ENCODE measurements around the gene KRTAP10-10. TPM values are rescaled to one million over a fixed set of nuclear protein-coding genes. Genes with fewer than 3 reads are reported as not detected.

The KRTAP10-10 gene
- total RNA-seq, 1 donor from 2014 or later, result not detected

GRCh38 chr21:44650265-44650972 lies 13.3 kb downstream of the KRTAP10-10 start:
- H3K4me3 Mint-ChIP-seq (ENCODE audit: unreplicated experiment), result no peak overlapping the region
- Histone ChIP-seq H3K27ac (ENCODE audit: low read depth, low read length) (no peak overlapping the region), H3K36me3 (ENCODE audit: insufficient read depth, low read length) (no peaks in the 10 kb centered on the region), H4K20me1 (ENCODE audit: insufficient read depth, low read length) (no peaks in the 10 kb centered on the region), H3K27me3 (ENCODE audit: insufficient read depth, low read length) (no peaks in the 10 kb centered on the region), H3K4me3 (ENCODE audit: insufficient read depth, low read depth, low read length) (no peak overlapping the region), H3K79me2 (ENCODE audit: insufficient read depth, low read length) (no peaks in the 10 kb centered on the region), H2AFZ (ENCODE audit: low read depth, low read length) (no peak overlapping the region), H3K4me2 (ENCODE audit: low read length) (no peak overlapping the region), H3K4me1 (ENCODE audit: insufficient read depth, low read length) (no peaks in the 10 kb centered on the region), H3K9ac (ENCODE audit: low read length) (no peak overlapping the region), H3K9me3 (ENCODE audit: insufficient read depth, low read depth, low read length) (peaks cover 6% of the 10 kb centered on the region)
- FAIRE-seq, result no peak
- no peaks in the 10 kb centered on the region for H3K36me3 Mint-ChIP-seq (ENCODE audit: low read depth, unreplicated experiment)
- H3K4me1 Mint-ChIP-seq (ENCODE audit: low read depth, unreplicated experiment), result no peaks in the 10 kb centered on the region
- no peak for TF ChIP-seq EZH2 (IDR thresholded peaks at IDR 0.05; ENCODE audit: insufficient read depth, low read length)
- TF ChIP-seq, protein P1, sequence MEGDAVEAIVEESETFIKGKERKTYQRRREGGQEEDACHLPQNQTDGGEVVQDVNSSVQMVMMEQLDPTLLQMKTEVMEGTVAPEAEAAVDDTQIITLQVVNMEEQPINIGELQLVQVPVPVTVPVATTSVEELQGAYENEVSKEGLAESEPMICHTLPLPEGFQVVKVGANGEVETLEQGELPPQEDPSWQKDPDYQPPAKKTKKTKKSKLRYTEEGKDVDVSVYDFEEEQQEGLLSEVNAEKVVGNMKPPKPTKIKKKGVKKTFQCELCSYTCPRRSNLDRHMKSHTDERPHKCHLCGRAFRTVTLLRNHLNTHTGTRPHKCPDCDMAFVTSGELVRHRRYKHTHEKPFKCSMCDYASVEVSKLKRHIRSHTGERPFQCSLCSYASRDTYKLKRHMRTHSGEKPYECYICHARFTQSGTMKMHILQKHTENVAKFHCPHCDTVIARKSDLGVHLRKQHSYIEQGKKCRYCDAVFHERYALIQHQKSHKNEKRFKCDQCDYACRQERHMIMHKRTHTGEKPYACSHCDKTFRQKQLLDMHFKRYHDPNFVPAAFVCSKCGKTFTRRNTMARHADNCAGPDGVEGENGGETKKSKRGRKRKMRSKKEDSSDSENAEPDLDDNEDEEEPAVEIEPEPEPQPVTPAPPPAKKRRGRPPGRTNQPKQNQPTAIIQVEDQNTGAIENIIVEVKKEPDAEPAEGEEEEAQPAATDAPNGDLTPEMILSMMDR (IDR thresholded peaks at IDR 0.05; ENCODE audit: insufficient read depth, low read depth, low read length), result no peak
- peaks cover 18% of the 10 kb centered on the region for H3K9me3 Mint-ChIP-seq (ENCODE audit: unreplicated experiment)
- peaks cover 35% of the 10 kb centered on the region for H3K27me3 Mint-ChIP-seq (ENCODE audit: low read depth, unreplicated experiment)
- no peak overlapping the region for H3K27ac Mint-ChIP-seq (ENCODE audit: unreplicated experiment)
- no peak for DNase-seq (ENCODE audit: low read depth)

DNA sequence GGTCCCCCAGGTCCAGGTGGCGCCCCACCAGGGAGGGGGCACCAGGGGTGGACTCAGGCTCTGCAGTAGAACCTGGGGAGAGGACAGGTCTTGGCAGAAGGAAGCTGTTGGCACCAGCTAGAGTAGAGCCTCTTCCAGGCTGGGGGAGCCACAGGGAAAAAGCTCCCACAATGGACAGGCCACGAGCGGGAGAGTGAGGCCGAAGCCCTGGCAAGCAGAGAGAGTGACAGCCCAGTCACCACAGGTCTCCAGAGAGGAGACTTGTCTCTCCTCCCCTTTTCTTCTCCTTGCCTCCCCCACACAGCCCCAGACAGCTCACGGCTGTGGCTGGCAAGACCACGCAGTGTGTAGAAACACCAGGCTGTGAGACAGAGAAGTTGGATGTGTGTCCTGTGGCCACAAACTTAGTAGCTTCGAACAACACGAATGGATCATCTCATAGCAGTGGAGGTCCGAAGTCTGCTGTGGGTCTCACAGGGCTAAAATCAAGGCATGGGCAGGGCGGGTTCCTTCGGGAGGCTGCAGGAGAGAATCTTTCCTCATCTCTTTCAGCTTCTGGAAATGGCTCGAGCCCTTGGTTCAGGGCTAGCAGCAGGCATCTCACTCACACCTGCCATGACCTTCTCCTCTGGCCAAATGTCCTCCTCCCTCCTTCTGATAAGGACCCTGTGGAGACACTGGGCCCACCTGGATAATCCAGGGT lies 14.0 kb downstream of the KRTAP10-10 start:
- no peaks in the 10 kb centered on the region for H4K20me1 ChIP-seq (ENCODE audit: insufficient read depth, low read length)
- no peaks in the 10 kb centered on the region for H3K4me1 ChIP-seq (ENCODE audit: insufficient read depth, low read length)
- H3K36me3 Mint-ChIP-seq (ENCODE audit: low read depth, unreplicated experiment), result no peaks in the 10 kb centered on the region
- FAIRE-seq, result no peak
- no peak overlapping the region for H3K9ac ChIP-seq (ENCODE audit: low read length)
- H3K27ac ChIP-seq (ENCODE audit: low read depth, low read length), result no peak overlapping the region
- no peaks in the 10 kb centered on the region for H3K36me3 ChIP-seq (ENCODE audit: insufficient read depth, low read length)
- H3K4me2 ChIP-seq (ENCODE audit: low read length), result no peak overlapping the region
- H3K27me3 Mint-ChIP-seq (ENCODE audit: low read depth, unreplicated experiment), result peaks cover 39% of the 10 kb centered on the region
- no peak overlapping the region for H3K27ac Mint-ChIP-seq (ENCODE audit: unreplicated experiment)
- no peaks in the 10 kb centered on the region for H3K27me3 ChIP-seq (ENCODE audit: insufficient read depth, low read length)
- no peak for DNase-seq (ENCODE audit: low read depth)
- no peak for TF ChIP-seq EZH2 (IDR thresholded peaks at IDR 0.05; ENCODE audit: insufficient read depth, low read length)
- TF ChIP-seq, protein P1 (IDR thresholded peaks at IDR 0.05; ENCODE audit: insufficient read depth, low read depth, low read length), result no peak
- peaks cover 6% of the 10 kb centered on the region for H3K9me3 ChIP-seq (ENCODE audit: insufficient read depth, low read depth, low read length)
- H3K4me1 Mint-ChIP-seq (ENCODE audit: low read depth, unreplicated experiment), result no peaks in the 10 kb centered on the region
- no peak overlapping the region for H3K4me3 ChIP-seq (ENCODE audit: insufficient read depth, low read depth, low read length)
- no peak overlapping the region for H2AFZ ChIP-seq (ENCODE audit: low read depth, low read length)
- no peaks in the 10 kb centered on the region for H3K79me2 ChIP-seq (ENCODE audit: insufficient read depth, low read length)
- H3K4me3 Mint-ChIP-seq (ENCODE audit: unreplicated experiment), result no peak overlapping the region
- peaks cover 24% of the 10 kb centered on the region for H3K9me3 Mint-ChIP-seq (ENCODE audit: unreplicated experiment)

- H3K4me3 ChIP-seq (ENCODE audit: insufficient read depth, low read depth, low read length), result no peak overlapping the region
- H3K4me2 ChIP-seq (ENCODE audit: low read length), result no peak overlapping the region
- no peak for FAIRE-seq
- peaks cover 2% of the 10 kb centered on the region for H3K36me3 Mint-ChIP-seq (ENCODE audit: low read depth, unreplicated experiment)
- TF ChIP-seq, protein P1 (IDR thresholded peaks at IDR 0.05; ENCODE audit: insufficient read depth, low read depth, low read length), result no peak
- no peak for TF ChIP-seq EZH2 (IDR thresholded peaks at IDR 0.05; ENCODE audit: insufficient read depth, low read length)
- no peak overlapping the region for H3K4me3 Mint-ChIP-seq (ENCODE audit: unreplicated experiment)
- no peak for DNase-seq (ENCODE audit: low read depth)
- no peaks in the 10 kb centered on the region for H3K27me3 ChIP-seq (ENCODE audit: insufficient read depth, low read length)
- H4K20me1 ChIP-seq (ENCODE audit: insufficient read depth, low read length), result no peaks in the 10 kb centered on the region
- H3K4me1 ChIP-seq (ENCODE audit: insufficient read depth, low read length), result no peaks in the 10 kb centered on the region
- H3K27ac Mint-ChIP-seq (ENCODE audit: unreplicated experiment), result no peak overlapping the region
- H3K36me3 ChIP-seq (ENCODE audit: insufficient read depth, low read length), result no peaks in the 10 kb centered on the region
- no peak overlapping the region for H3K27ac ChIP-seq (ENCODE audit: low read depth, low read length)
- H3K4me1 Mint-ChIP-seq (ENCODE audit: low read depth, unreplicated experiment), result no peaks in the 10 kb centered on the region
- peaks cover 37% of the 10 kb centered on the region for H3K27me3 Mint-ChIP-seq (ENCODE audit: low read depth, unreplicated experiment)
- no peaks in the 10 kb centered on the region for H3K79me2 ChIP-seq (ENCODE audit: insufficient read depth, low read length)
- H3K9me3 ChIP-seq (ENCODE audit: insufficient read depth, low read depth, low read length), result peaks cover 6% of the 10 kb centered on the region
- H3K9ac ChIP-seq (ENCODE audit: low read length), result no peak overlapping the region
- peaks cover 30% of the 10 kb centered on the region for H3K9me3 Mint-ChIP-seq (ENCODE audit: unreplicated experiment)
- no peak overlapping the region for H2AFZ ChIP-seq (ENCODE audit: low read depth, low read length)
Observed at GRCh38 chr21:44653123-44653522, 16.0 kb downstream of the KRTAP10-10 start.

Data from astrocyte (in vitro differentiated cells and primary cell).